Tibial nerve (tissue), 3 donors: ENCODE data around the gene PUSL1.

ENCODE experiments used
- CTCF ChIP-seq, 5 experiments: fragments of 200-600 bp in 3 of 5; fragments of 450-650 bp in 2 of 5; sonication (generic) in 3 of 5; IDR thresholded peaks; one replicate each; pipeline ENCODE4 v1.5.1; 2016 to 2019; ENCODE audit warnings: antibody characterized with exemption in 5 of 5, mild to moderate bottlenecking in 3 of 5, moderate library complexity in 2 of 5
- POLR2A ChIP-seq, 2 donors: fragments of 450-650 bp; IDR thresholded peaks; one replicate each; pipeline ENCODE4 v1.6.1; 2017; ENCODE audit warnings: antibody characterized with exemption in 2 of 2, mild to moderate bottlenecking in 2 of 2, moderate library complexity in 2 of 2

- no peak for TF ChIP-seq CTCF (IDR thresholded peaks at IDR 0.05)
- no peak for TF ChIP-seq POLR2A (IDR thresholded peaks at IDR 0.05)
Observed at GRCh38 chr1:1267488-1268283, 40.7 kb upstream of the PUSL1 start.
